Activated naive CD8-positive, alpha-beta T cell treated with anti-CD3 and anti-CD28 coated beads, Interleukin-2, amount 50 U/mL, for 24 hours (primary cell): ENCODE data around the gene CUEDC1.

Experiments
- ATAC-seq: fragments of 150-1000 bp; cut with Tn5 transposase; one replicate; pipeline ENCODE4 v1.10.0; 2021
- DNase-seq: peaks from one replicate; pipeline ENCODE4 v3.0.0; 2021
- H3K27ac Mint-ChIP-seq: one replicate; pipeline ENCODE4 v1.8.0; 2021; ENCODE audit warnings: mild to moderate bottlenecking, mixed read lengths
- H3K27me3 Mint-ChIP-seq: one replicate; pipeline ENCODE4 v1.8.0; 2021; ENCODE audit warnings: mixed read lengths
- H3K36me3 Mint-ChIP-seq: one replicate; pipeline ENCODE4 v1.8.0; 2021; ENCODE audit warnings: low read depth, mixed read lengths
- H3K4me1 Mint-ChIP-seq: one replicate; pipeline ENCODE4 v1.8.0; 2021; ENCODE audit warnings: mixed read lengths
- H3K4me3 Mint-ChIP-seq: one replicate; pipeline ENCODE4 v1.8.0; 2021; ENCODE audit warnings: mild to moderate bottlenecking, moderate library complexity, mixed read lengths
- H3K9me3 Mint-ChIP-seq: one replicate; pipeline ENCODE4 v1.8.0; 2021; ENCODE audit warnings: mixed read lengths

CUEDC1 gene

GRCh38 chr17:57898487-57899311 is 56.5 kb downstream of the CUEDC1 start:
- Mint-ChIP-seq H3K36me3 (no peaks in the 10 kb centered on the region), H3K27ac (no peak overlapping the region), H3K4me3 (no peak overlapping the region), H3K4me1 (peaks cover 12% of the 10 kb centered on the region), H3K9me3 (no peaks in the 10 kb centered on the region), H3K27me3 (peaks cover 2% of the 10 kb centered on the region)
- ATAC-seq: no peak
- no peak for DNase-seq

- Mint-ChIP-seq H3K36me3 (no peaks in the 10 kb centered on the region), H3K4me3 (no peak overlapping the region), H3K27ac (no peak overlapping the region), H3K27me3 (peaks cover 11% of the 10 kb centered on the region), H3K9me3 (no peaks in the 10 kb centered on the region), H3K4me1 (peaks cover 2% of the 10 kb centered on the region)
- ATAC-seq: no peak
- DNase-seq: no peak
Measured at GRCh38 chr17:57895382-57896060, 59.7 kb downstream of the CUEDC1 start.

GRCh38 chr17:57894848-57895247 is 60.4 kb downstream of the CUEDC1 start:
- Mint-ChIP-seq H3K9me3 (no peaks in the 10 kb centered on the region), H3K4me1 (peaks cover 2% of the 10 kb centered on the region), H3K27ac (no peak overlapping the region), H3K36me3 (no peaks in the 10 kb centered on the region), H3K27me3 (peaks cover 11% of the 10 kb centered on the region), H3K4me3 (no peak overlapping the region)
- DNase-seq (no peak), ATAC-seq (no peak)

GRCh38 chr17:57892820-57893595 is 62.2 kb downstream of the CUEDC1 start:
- no peak overlapping the region for H3K4me3 Mint-ChIP-seq
- no peaks in the 10 kb centered on the region for H3K36me3 Mint-ChIP-seq
- ATAC-seq (no peak), DNase-seq (no peak)
- no peak overlapping the region for H3K27ac Mint-ChIP-seq
- H3K27me3 Mint-ChIP-seq: peaks cover 9% of the 10 kb centered on the region
- no peaks in the 10 kb centered on the region for H3K9me3 Mint-ChIP-seq
- H3K4me1 Mint-ChIP-seq: peaks cover 2% of the 10 kb centered on the region

GRCh38 chr17:57892146-57892819 is 62.9 kb downstream of the CUEDC1 start:
- peak; percentile 78 for ATAC-seq
- Mint-ChIP-seq H3K27me3 (peaks cover 9% of the 10 kb centered on the region), H3K4me1 (peaks cover 2% of the 10 kb centered on the region), H3K36me3 (no peaks in the 10 kb centered on the region), H3K4me3 (no peak overlapping the region), H3K27ac (no peak overlapping the region), H3K9me3 (no peaks in the 10 kb centered on the region)
- DNase-seq: peak; percentile 85

GRCh38 chr17:57890857-57891232 is 64.4 kb downstream of the CUEDC1 start:
- H3K4me1 Mint-ChIP-seq: peaks cover 2% of the 10 kb centered on the region
- peaks cover 9% of the 10 kb centered on the region for H3K27me3 Mint-ChIP-seq
- no peaks in the 10 kb centered on the region for H3K9me3 Mint-ChIP-seq

GRCh38 chr17:57889892-57890856 is 65.0 kb downstream of the CUEDC1 start:
- H3K36me3 Mint-ChIP-seq: no peaks in the 10 kb centered on the region
- H3K9me3 Mint-ChIP-seq: no peaks in the 10 kb centered on the region
- H3K4me3 Mint-ChIP-seq: no peak overlapping the region
- H3K27ac Mint-ChIP-seq: no peak overlapping the region
- DNase-seq (no peak), ATAC-seq (no peak)
- peaks cover 2% of the 10 kb centered on the region for H3K4me1 Mint-ChIP-seq
- H3K27me3 Mint-ChIP-seq: peaks cover 9% of the 10 kb centered on the region

More at GRCh38 chr17:57890857-57891232, 64.4 kb downstream of the CUEDC1 start:
- ATAC-seq (no peak), DNase-seq (no peak)
- H3K36me3 Mint-ChIP-seq: no peaks in the 10 kb centered on the region
- H3K27ac Mint-ChIP-seq: no peak overlapping the region
- H3K4me3 Mint-ChIP-seq: no peak overlapping the region

GRCh38 chr17:57889252-57889651 is 66.0 kb downstream of the CUEDC1 start:
- Mint-ChIP-seq H3K4me1 (peaks cover 2% of the 10 kb centered on the region), H3K27me3 (peaks cover 12% of the 10 kb centered on the region), H3K36me3 (no peaks in the 10 kb centered on the region), H3K27ac (no peak overlapping the region), H3K9me3 (no peaks in the 10 kb centered on the region), H3K4me3 (no peak overlapping the region)
- ATAC-seq: no peak
- DNase-seq: no peak

- DNase-seq (no peak), ATAC-seq (no peak)
- Mint-ChIP-seq H3K4me3 (no peak overlapping the region), H3K27me3 (peaks cover 12% of the 10 kb centered on the region), H3K9me3 (no peaks in the 10 kb centered on the region), H3K27ac (no peak overlapping the region), H3K4me1 (peaks cover 2% of the 10 kb centered on the region), H3K36me3 (no peaks in the 10 kb centered on the region)
Measured at GRCh38 chr17:57888311-57889216, 66.6 kb downstream of the CUEDC1 start.

- H3K36me3 Mint-ChIP-seq: no peaks in the 10 kb centered on the region
- peaks cover 7% of the 10 kb centered on the region for H3K27me3 Mint-ChIP-seq
- ATAC-seq (no peak), DNase-seq (no peak)
- no peak overlapping the region for H3K27ac Mint-ChIP-seq
- no peaks in the 10 kb centered on the region for H3K4me1 Mint-ChIP-seq
- H3K4me3 Mint-ChIP-seq: no peak overlapping the region
- no peaks in the 10 kb centered on the region for H3K9me3 Mint-ChIP-seq
Measured at GRCh38 chr17:57887161-57887560, 68.1 kb downstream of the CUEDC1 start.

- no peaks in the 10 kb centered on the region for H3K4me1 Mint-ChIP-seq
- H3K9me3 Mint-ChIP-seq: no peaks in the 10 kb centered on the region
Measured at GRCh38 chr17:57886020-57886419, 69.2 kb downstream of the CUEDC1 start.

GRCh38 chr17:57885148-57885915 is 69.9 kb downstream of the CUEDC1 start:
- H3K4me3 Mint-ChIP-seq: no peak overlapping the region
- no peak for ATAC-seq
- no peak for DNase-seq
- H3K27ac Mint-ChIP-seq: no peak overlapping the region
- H3K9me3 Mint-ChIP-seq: no peaks in the 10 kb centered on the region
- peaks cover 7% of the 10 kb centered on the region for H3K4me1 Mint-ChIP-seq
- no peaks in the 10 kb centered on the region for H3K36me3 Mint-ChIP-seq
- H3K27me3 Mint-ChIP-seq: peaks cover 3% of the 10 kb centered on the region

More at GRCh38 chr17:57886020-57886419, 69.2 kb downstream of the CUEDC1 start:
- no peak overlapping the region for H3K27ac Mint-ChIP-seq
- no peak for DNase-seq
- no peak for ATAC-seq
- no peaks in the 10 kb centered on the region for H3K36me3 Mint-ChIP-seq
- peaks cover 4% of the 10 kb centered on the region for H3K27me3 Mint-ChIP-seq
- H3K4me3 Mint-ChIP-seq: no peak overlapping the region
